GOT3 (cell line): Measurements from ENCODE around the gene GAS6.
"Not testable (repeated sequence)": the region's sequence is repeated elsewhere in the genome, so short reads cannot be mapped to it uniquely, and the experiment has no call there.

ENCODE experiments used
- DNase-seq: peaks from one replicate; lab custom pipeline; 2025; ENCODE audit warnings: mixed read lengths; lab: John Stamatoyannopoulos, UW

The GAS6 gene

DNA sequence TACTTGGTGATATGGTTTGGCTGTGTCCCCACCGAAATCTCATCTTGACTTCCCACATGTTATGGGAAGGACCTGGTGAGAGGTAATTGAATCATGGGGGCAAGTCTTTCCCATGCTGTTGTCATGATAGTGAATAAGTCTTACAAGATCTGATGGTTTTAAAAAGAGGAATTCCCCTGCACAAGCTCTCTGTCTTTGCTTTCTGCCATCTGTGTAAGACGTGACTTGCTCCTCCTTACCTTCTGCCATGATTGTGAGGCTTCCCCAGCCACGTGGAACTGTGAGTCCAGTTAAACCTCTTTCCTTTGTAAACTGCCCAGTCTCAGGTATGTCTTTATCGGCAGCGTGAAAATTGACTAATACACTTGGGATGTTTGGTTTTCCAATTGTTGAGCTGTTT, 4.0 kb upstream of the GAS6 start:
- DNase-seq = not testable (repeated sequence)

DNA sequence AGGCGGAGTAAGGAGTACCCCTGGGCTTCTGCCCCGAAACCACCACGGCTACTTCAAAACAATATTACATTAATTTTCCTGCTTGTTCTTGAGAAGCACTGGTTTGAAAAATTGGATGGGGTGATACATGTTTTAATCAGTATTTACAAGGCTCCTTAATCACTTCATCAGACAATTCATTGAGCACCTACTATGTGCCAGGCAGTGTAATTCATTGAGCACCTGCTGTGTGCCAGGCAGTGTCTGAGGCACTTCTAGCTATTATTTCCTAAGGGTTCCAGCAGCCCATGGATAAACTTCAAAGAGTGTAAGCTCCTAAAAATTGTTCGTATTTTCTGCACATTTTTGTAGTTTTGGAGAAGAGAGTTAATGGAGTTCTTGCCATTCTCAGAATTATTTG, 1.6 kb upstream of the GAS6 start:
- no peak for DNase-seq

DNA sequence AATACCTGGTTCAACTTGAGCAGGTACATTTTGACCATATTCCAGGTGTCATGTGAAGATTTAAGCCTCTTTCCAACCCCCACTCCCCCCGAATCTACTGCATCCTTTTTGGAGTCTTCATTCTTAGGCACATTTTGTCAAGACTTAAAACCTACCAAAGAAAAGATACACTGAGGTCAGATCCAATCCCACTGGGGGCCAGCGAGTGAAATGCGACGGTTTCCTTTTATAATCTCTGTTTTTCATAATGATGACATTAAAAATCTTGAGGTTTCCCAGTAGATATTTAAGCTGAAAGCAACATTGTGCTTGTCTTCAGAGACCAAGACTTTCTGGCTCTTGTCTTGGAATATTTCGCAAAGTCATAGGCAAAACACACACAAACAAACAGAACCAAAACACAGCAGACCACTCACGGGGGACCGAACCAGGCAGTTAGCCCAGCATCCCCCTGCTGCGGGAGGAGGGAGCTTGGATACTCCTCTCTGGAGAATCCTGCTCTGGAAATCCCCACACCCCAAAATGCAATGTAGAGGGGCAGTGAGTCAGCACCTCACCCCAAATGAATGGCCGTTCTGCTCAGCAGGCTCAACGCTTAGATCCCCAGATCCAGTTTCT, 506 bp upstream of the GAS6 start:
- no peak for DNase-seq

DNA sequence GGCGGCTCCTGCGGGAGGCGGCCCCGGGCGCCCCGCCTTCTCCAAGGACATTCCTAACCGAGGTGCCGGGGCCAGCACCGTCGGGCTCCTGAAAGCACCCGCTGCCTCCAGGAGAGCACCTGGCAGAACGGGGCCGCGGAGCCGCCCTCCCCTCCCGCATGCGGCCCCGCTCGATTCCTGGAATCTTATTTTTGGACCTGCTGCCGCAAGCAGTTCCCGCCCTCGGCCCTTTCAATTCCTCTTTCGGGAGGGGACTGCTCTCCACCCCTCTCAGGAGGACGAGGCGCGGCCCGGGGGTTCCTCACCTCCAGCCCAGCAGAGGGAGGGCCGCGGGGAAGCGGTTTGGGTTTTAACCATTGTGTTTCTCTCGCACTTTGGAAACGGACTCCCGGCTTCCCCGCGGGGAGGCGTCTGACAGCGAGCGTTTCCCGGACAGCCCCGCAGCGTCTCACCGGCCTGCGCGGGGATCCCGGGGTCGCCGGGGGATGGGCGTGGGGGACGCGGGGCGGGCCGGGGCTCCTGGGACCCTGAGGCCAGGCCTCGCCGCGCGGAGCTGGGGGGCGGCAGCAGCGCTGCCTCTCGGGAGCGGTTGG, 849 bp downstream of the GAS6 start:
- DNase-seq = no peak

DNA sequence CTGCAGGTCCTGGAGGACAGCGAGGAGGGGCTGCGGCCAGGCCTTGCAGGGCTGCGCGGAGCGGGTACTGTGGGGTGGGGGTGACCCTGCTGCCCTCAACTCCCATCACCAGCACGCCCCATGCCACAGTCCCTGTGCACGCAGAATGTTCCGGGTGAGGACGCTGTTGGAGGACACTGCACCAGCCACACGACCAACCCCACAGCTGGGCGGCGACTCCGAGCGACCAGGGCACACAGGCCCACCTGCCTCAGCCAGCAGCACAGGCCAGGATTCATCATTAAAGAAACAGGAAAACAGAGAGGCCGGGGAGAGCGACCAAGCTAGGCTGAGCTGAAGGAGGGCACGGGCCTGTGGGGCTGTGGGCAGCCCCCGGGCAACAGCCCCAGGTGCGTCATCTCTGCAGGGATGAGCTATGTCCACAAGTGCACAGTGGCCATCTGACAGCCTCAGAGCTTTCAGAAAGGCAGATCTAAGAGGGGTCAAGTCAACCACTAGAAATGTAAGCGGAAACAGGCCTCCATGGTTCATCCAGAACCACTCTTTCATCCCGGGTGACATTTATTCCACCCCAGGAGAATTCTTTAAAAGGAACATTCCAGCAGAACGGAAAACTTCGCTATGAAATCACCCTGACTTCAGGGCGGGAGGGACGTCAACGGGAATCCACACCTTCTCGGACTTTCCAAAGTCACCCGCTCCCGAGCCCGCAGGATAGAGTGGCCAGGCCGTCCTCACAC, 1.5 kb downstream of the GAS6 start:
- DNase-seq = no peak

DNA sequence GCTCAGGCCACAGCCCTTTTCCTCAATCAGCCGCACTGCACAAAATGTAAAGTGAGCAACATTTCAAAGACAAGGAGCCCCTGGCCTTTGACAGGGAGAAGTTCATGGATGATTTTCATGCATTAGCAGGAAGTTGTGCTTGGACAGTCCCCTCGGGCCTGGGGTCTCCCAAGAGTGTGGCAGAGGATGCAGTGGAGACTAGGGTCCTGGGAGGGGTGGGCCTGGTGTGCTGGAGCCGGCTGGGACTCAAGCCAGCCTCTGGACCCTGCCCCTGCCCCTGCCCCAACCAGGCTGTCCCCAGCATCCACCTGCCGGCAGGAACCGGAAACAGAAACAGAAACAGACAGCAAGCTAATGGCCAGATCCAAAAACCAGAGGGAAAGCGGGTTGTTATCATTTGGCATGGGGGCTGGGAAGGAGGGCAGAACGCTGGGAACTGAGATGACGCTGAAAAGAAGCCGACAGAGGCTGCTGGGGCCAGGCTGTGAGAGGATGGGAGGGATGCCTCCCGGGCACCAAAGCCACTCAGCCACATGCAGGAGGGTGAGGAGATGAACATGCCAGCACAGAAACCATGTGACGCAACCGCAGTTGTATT, 2.3 kb downstream of the GAS6 start:
- DNase-seq = no peak

DNA sequence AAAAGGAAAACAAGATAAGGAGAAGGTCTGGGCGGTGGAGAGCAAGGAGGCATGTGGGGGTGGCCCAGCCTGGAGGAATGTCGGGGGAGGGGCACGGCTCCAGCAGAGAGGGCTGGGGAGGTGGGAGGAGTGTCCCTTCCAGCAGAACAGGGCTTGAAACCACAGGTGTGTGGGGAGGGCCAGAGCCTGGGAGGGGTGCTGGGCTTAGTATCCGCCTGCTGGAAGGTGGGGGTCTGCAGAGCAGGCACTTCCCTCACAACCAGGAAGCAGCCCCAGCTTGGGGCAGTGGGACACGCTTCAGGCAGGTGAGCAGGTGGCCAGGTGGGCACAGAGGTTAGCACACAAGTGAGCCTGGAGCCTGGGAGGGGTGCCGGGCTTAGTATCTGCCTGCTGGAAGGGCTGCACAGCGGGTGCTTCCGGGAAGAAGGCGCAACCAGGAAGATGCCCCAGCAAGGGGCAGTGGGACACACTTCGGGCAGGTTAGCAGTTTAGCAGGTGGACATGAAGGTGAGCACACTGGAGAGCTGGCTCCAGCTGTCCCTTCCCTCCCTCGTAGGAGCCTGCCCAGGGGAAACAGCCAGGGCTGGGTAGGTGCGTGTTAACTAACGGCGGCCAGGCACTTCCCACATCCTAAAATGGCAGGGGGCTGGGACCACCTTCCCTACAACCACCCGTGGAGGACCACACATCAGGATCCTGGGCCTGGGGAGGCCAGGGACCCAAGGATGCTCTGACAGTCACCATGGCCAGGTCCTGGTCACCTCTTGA, 3.0 kb downstream of the GAS6 start:
- no peak for DNase-seq

DNA sequence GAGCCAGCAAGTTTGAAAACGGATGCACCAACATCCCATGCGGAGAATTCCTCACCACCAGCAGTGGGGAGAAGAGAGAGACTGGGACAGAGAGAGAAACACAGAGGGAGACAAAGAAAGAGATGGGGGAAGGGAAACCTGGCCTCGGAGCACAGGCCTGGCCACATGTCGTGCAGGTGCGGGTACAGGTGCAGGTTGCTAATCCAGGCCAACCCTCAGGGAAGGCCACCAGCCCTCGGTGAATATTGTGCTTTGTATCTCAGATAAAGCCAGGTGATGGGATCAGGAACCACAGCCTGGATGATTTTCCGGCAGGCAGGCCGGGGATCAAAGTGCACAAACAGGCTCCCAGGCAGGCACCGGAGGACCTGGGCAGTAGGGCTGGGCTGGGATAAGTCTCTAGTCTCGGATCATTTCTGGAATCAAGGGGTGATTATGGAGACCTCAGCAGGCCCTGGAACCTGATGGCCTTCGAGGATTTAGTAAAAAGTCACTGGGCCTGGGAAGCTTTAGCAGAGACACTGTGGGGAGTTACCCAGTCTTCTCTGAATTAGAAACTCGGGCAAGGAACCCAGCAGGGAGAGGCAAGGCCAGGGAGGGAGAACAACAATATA, 3.7 kb downstream of the GAS6 start:
- DNase-seq = no peak

DNA sequence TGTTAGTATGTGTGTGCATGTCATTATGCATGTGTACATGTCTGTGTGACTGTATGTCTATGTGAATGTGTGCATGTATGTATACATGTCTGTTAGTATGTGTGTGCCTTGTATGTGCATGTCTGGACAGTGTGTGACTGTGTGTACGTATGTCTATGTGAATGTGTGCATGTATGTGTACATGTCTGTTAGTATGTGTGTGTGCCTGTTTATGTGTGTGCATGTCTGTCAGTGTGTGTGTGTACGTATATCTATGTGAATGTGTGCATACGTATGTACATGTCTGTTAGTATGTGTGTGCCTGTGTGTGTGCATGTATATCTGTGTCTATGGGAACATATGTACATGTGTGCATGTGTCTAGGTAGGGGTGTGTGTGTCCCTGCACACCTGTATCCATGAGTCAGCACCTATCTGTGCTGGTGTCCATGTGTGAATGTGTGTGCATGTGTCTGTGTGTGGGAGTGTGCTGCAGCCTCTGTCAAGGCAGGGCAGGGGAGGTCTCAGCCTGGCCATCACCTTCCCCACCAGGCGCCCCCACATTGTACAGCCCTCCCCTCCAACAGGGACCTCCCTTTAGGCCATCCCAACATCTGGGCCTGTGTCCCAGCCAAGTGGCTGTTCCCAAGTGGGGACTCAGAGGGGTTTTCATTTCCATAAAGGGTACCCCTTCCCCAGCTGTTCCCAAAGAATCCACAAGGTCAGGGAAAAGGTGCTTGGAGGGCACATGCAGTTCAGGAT, 4.4 kb downstream of the GAS6 start:
- DNase-seq = no peak

DNA sequence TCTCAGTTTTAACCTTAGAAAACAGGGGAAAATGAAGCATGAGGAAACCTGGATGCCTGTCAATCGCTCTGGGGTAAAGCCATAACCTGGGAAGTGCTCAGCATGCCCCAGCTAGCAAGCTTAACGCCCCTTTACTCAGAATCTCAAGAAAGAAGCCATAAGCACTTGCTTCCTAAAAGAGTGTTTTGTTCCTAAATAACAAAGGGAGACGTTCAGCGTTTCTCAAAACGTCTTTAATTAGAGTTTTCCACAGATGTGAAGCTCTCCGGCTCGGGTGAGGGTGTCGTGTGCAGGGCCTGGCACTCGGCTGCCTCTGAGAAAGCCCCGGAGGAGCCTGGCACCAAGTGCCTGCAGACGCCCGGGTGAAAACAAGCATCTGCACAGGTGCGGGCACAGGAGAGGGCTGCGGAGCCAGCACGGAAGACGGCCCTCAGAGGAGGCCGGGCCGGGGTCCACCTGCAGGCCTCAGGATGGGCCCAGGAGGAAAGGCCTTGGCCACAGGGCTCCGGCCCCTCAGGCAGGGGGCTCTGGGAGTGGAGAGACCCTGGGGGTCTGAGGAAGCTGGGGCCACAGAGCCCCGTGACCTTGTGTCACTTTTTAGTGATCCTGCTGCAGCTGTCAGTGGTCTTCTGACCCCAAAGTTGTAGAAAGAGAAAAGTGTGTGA, 6.2 kb downstream of the GAS6 start:
- DNase-seq = no peak

DNA sequence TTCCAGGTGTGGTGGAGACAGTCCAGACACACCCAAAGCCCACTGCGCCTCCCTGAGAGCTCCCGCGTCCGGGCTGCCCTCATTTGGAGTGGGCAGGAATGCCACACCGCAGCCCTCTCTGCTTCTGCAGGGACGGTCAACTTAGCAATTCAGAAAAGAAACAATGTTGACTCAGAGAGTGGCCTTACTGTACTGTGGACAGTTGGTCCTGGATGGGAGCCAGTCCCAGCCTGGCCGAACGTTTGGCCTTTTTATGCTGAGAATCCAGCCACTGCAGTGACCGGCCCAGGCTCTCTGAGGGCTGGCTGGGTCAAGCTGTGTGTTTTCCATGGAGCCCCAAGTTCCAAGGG, 7.2 kb downstream of the GAS6 start:
- no peak for DNase-seq

DNA sequence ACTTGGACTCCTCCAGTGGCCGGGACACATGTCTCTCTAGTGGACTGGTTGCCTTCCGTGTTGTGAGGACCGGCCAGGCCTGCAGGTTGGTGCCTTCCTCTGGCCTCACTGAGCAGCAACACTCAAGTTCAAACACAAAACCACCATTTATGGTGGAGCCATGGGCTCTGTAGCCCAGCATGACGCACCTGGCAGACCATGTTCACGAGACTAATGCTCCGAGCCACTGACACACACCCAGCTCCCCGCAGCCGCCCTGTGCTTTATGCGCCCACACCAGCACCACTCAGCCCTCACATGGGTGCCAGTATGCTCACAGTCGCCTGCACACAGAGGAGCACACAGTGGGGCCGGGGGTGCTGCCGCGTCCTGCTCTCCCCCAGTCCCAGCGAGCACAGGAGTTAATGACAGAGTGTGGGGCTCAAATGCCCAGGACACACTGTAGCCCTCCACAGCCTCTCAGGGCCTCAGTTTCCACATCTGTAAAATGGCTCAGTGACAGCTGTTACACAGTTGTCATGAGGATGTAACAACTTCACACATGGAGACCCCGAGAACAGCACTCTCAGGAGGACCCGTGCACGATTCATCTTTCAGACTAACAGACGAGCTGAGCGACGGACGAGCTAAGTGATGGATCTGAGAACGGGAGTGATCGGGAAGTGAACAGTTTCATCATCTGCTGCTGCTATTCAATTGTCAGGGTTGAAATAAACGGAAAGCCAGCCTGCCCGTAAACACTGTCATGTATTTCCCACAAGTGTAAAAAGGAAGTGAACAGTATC, 7.8 kb downstream of the GAS6 start:
- no peak for DNase-seq

DNA sequence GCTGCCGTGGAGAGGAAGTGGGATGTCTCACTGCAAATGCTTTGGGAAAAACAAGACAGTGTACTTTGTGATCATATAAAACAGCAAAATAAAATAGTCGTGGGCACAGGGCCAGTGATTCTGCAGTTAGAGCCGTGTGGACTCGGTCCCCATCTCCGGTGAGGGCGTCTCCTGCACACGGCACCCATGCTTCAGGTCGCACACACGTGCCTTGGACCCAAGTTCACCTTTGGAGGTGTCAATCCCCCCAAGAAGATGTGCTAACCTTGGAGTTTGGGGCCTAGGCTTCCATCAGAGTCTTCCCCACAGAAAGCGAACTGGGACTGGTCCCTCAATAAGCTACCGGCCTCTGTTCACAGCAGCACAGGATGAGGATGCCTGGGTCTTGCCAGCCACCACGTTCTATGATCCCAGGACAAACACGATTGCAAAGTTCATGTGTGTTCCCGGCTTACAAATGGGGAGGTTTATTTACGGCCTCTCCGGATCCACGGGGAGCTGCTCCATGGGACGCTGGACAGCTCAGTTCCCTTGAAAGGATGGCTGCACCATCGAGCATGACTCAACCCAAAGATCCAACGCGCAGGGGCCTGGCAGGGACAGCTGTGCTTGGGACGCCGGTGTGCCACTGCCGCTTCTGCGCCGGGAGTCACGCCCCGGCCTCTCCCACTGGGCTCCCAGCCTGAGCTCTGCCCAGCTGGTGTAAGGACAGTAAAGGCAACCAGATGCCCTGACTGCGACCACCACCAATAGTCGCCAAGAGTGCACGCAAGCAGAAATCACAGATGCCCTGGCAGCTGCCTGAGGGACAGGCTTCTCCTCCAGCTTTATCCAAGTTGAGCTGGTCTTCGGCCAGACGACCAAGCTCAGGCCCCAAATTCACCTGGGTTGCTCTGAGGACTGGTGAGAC, 8.6 kb downstream of the GAS6 start:
- DNase-seq = no peak

DNA sequence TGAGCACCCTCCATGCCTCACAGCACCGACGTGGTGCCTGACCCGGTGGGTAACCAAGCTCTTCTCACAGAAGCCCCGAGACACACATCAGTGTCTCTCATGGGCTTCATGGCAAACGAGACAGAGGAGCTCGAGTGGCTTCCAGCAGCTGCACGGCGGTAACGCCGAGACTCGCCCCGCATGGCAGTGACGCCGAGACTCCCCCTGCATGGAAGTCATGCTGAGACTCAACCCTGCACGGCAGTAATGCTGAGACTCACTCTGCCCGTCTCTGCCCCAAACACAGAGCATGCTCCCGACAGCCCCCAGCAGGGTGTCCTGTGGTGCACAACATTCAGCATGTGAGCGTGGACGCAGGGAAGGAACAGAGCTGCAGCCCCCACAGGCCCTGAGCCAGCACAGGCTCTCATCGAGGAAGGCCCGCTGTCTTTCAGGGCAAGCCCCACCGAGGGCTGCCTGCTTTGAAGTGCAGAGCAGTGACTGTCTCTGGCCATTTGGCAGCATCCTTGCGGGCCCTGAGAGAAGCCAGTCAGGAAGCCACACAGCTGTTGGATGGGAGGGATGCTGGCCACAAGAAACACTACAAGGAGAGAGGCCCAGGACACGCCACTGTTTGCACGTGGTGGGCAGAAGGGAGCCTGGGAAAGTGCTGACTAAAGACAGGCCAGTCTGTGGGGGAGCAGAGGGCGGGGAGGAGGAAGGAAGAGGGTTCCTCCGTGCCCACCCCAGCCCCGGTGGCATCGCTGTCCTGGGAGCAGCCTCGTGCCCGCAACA, 9.5 kb downstream of the GAS6 start:
- no peak for DNase-seq

DNA sequence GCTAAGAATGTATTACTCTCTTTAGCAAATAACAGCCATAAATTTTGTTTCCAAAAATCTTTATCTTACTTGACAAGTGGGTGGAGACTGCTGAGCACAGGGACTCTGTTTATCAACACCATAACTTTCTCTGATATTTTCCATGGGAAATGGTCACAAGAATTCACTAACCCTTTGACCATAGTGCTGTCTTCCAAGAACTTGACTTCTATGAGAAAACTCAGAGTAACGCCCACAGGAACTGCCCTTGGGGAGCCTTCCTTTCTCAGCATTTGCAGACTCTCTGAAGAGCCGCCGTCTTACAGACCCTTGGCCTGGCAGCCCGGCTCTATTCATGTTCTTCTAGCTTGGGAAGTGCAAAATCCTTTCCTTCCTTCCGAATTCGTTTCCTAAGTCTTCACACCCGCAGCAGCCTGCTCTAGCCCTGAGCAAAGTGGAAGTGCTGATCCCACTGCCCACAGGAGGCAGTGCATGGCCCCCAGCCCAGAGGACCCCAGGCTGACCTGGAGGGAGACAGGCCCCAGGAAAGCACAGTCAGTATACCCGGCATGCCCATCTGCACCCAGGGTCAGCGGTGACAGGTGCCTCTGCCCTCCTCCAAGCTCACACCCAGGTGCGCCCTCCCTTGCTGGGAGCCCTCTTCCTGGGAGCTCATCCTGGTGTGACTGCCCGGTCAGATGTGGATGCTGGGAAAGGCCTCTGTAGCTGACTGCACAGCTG, 10.2 kb downstream of the GAS6 start:
- DNase-seq = no peak

DNA sequence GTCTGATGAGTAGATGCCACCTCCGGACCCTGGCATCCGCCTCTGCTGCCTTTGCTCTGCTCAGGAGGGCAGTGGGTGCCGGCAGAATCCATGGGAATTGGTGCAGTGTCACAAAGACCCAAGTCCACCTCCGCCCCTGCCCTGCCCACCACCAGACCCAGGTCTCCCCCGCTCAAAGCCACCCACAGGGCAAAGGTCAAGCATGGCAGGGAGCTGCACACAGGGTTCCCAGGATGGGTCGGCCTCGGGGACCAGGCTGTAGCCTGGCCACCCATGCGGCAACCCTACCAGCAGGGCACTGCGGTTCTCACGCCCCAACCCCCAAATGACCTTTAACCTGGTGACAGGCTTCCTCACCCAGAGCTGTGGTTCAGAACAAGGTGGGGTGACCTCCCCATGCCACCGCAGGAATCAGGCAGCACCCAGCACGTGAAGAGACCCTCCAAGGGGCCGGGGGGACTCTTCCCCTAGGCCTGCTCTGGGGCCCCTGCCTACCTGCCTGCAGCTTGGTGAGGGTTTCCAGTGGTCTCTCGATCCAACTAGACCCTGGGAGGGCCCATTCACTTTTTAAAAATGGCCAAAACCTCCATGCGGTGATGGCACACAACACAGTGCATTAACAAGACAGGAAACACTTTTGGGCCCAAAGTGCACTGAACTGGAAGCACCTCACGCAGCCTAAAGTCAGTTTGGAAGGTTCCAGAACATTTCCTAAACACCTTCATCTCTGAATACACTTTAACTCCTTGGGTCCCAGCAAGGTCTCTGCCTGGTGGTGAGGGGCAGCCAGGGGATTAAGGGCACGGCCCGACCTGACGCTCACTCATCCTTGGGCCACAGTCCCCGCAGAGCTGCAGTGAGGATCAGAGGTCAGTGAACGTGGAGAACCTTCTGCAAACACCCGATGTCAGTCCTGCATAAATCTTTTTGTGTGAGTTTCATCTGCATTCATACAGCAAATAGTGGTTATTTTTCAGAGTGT, 11.0 kb downstream of the GAS6 start:
- DNase-seq = no peak
